OCI-LY7 (cell line): ENCODE measurements around the gene SHF. TPM values are rescaled to one million over a fixed set of nuclear protein-coding genes. Genes with fewer than 3 reads are reported as not detected.
"Not testable (repeated sequence)": the region's sequence is repeated elsewhere in the genome, so short reads cannot be mapped to it uniquely, and the experiment has no call there.

ENCODE experiments used
- Bru-seq: library from RNA; stranded (reverse); fragments of 400-500 nt; gene quantifications from one replicate; lab custom pipeline; 2021; lab: Mats Ljungman, UMichigan
- BruChase-seq, 2 experiments: library from RNA; stranded (reverse); fragments of 400-500 nt; gene quantifications; one replicate each; lab custom pipeline; 2021; lab: Mats Ljungman, UMichigan
- BruUV-seq: library from RNA; stranded (reverse); fragments of 400-500 nt; replicated peaks from 2 replicates; lab custom pipeline; 2021; lab: Mats Ljungman, UMichigan
- CTCF ChIA-PET: fragments of 300-600 bp; sonication (Branson Sonifier 250); formaldehyde crosslinking; loops from one replicate; lab custom pipeline; 2022; ENCODE audit warnings: antibody characterized with exemption; ENCODE audit not compliant: unreplicated experiment; lab: Charles Lee
- POLR2A ChIA-PET: fragments of 300-600 bp; sonication (Branson Sonifier 250); formaldehyde crosslinking; loops from one replicate; lab custom pipeline; 2022; ENCODE audit warnings: antibody characterized with exemption; lab: Charles Lee
- DNase-seq: peaks from one replicate; pipeline ENCODE4 v3.0.0-alpha.2; 2015; ENCODE audit warnings: low spot score
- H2AFZ ChIP-seq: fragments of 200-600 bp; sonication (generic), shearing (Covaris generic); 2 replicates; pipeline ENCODE4 v1.6.1; 2014; ENCODE audit warnings: mild to moderate bottlenecking, antibody characterized with exemption, low read length, moderate library complexity
- H3K27ac ChIP-seq: fragments of 200-600 bp; sonication (generic); 2 replicates; pipeline ENCODE4 v1.5.1; 2014; ENCODE audit warnings: mixed run types, low read depth, mild to moderate bottlenecking, moderate library complexity, low read length, inconsistent platforms; ENCODE audit not compliant: poor library complexity, severe bottlenecking
- H3K36me3 ChIP-seq: fragments of 200-600 bp; sonication (generic); 2 replicates; pipeline ENCODE4 v1.6.1; 2014; ENCODE audit warnings: mild to moderate bottlenecking, antibody characterized with exemption, low read length, moderate library complexity, mixed read lengths; ENCODE audit not compliant: insufficient read depth
- H3K4me1 ChIP-seq: fragments of 200-600 bp; sonication (generic); 2 replicates; pipeline ENCODE4 v1.5.1; 2014; ENCODE audit warnings: mild to moderate bottlenecking, low read length; ENCODE audit not compliant: insufficient read depth, poor library complexity, severe bottlenecking
- H3K4me2 ChIP-seq: fragments of 200-600 bp; sonication (generic); 2 replicates; pipeline ENCODE4 v1.6.1; 2014; ENCODE audit warnings: mild to moderate bottlenecking, low read length
- H3K4me3 ChIP-seq: fragments of 200-600 bp; sonication (generic); 2 replicates; pipeline ENCODE4 v1.5.1; 2014; ENCODE audit warnings: mild to moderate bottlenecking, low read depth, low read length; ENCODE audit not compliant: poor library complexity, severe bottlenecking
- H3K79me2 ChIP-seq: fragments of 200-600 bp; sonication (generic); 2 replicates; pipeline ENCODE4 v1.6.1; 2016; ENCODE audit warnings: low read depth, mild to moderate bottlenecking, low read length, moderate library complexity, mixed read lengths; ENCODE audit not compliant: insufficient read depth
- H3K9me2 ChIP-seq: fragments of 200-600 bp; sonication (generic); 2 replicates; pipeline ENCODE4 v1.6.1; 2016; ENCODE audit warnings: mild to moderate bottlenecking, low read length, mixed read lengths; ENCODE audit not compliant: insufficient read depth
- H3K9me3 ChIP-seq: fragments of 200-600 bp; sonication (generic); 2 replicates; pipeline ENCODE4 v1.6.1; 2014; ENCODE audit warnings: mild to moderate bottlenecking, mixed run types, low read length, mixed read lengths
- H4K20me1 ChIP-seq: fragments of 200-600 bp; sonication (generic); 2 replicates; pipeline ENCODE4 v1.6.1; 2014; ENCODE audit warnings: mild to moderate bottlenecking, antibody characterized with exemption, low read length, moderate library complexity, mixed read lengths; ENCODE audit not compliant: insufficient read depth
- EZH2phosphoT487 ChIP-seq: fragments of 200-600 bp; sonication (generic); IDR thresholded peaks from 2 replicates; pipeline ENCODE4 v1.6.1; 2018; ENCODE audit warnings: low read depth, borderline replicate concordance, mild to moderate bottlenecking, mixed run types, antibody characterized with exemption, low read length, moderate library complexity, mixed read lengths
- intact Hi-C: fragments of 100-400 bp; cut with micrococcal nuclease; formaldehyde crosslinking; loops from one replicate; pipeline ENCODE4 v1.10.0; 2022; ENCODE audit not compliant: unreplicated experiment
- long read RNA-seq: library from polyadenylated mRNA; stranded (forward); transcript quantifications from one replicate; pipeline ENCODE4 v2.0.0, GENCODE V29; 2022
- total RNA-seq, 2 experiments: library from RNA; depleted of rRNA in 1 of 2; stranded (reverse); fragments of >200 nt in 1 of 2; shearing (Covaris generic) in 1 of 2; gene quantifications; 2 replicates each; pipeline ENCODE4 v1.2.3, GENCODE V29; 2014 to 2022
- TF ChIP-seq, protein P1 (sequence below): fragments of 200-600 bp; sonication (generic); conservative IDR thresholded peaks from 2 replicates; pipeline ENCODE4 v1.5.1; 2014; ENCODE audit warnings: mild to moderate bottlenecking, antibody characterized with exemption, low read length, moderate library complexity, mixed read lengths

The SHF gene
- total RNA-seq (2014; rRNA removed; shearing (Covaris generic)) (2.3 and 5.7 TPM in 2 replicates), total RNA-seq (2022) (2.5 and 3.2 TPM in 2 replicates), Bru-seq, nascent RNA (percentile 33 among the genes with signal in this experiment), BruChase-seq, experiment 1, labeled RNA remaining after a 6-hour chase (percentile 33 among the genes with signal in this experiment), BruChase-seq, experiment 2, labeled RNA remaining after a 2-hour chase (percentile 31 among the genes with signal in this experiment)
- long read RNA-seq, partial matches to known transcripts = 0 of 7 reads
- long read RNA-seq, other reads (novel, unspliced or antisense) = 7 of 7 reads

DNA sequence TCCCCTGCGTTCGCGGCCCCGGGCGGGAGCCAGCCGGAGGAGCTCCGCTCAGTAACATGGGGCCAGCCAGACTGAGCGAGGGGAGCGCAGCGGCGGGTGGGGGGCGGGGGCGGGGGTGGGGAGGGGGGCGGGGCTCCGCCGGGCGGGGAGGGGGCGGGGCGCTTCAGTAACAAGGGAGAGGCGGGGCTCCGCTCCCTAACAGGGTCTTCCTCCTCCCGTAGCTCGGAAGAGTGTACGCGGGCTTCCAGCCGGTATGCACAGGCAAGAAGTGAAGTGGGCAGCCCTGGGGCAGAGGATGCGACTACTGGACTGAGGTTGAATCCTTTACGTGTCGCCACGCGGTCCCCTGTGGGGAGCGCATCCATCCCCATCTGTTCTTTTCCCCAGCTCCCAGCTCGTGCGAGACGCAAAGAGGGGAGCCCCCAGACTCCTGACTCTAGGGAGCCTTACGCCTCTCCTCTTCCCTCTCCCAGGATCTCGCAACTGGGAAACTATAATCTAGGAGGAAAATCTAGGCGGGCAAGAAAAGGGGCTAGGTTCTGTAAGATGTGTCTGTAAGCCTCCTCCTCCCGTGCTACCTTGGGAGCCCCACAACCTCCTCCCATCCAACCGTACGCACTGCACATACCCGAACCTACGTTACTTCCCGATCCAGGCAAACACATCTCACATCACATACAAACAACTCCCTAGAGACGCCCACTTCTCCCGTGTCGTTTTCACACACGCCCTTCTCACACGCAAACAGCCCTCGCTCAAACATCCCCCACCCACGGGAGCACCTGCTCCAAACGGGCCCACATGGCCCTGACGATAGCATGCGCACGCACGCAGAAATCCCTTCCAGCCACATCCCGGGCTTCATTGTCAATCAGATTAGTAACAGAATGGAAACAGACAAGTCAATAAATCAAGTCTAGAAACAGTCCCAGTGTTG, at the start of gene SHF:
Gene SHF, minus strand, starts transcription at position 73 of the 937 bp plus-strand sequence. Its CDS starts 15 bp downstream, at position 58.
- BruUV-seq = no TSS peak
- intact Hi-C loops = no loop called here
- H3K9me3 ChIP-seq = no peaks in the 10 kb centered on the region
- DNase-seq = peak; percentile 84
- no peak within 1 kb of the TSS for H3K27ac ChIP-seq
- H3K79me2 ChIP-seq = no peaks in the 10 kb centered on the region
- no peak for TF ChIP-seq EZH2phosphoT487
- TF ChIP-seq, protein P1, sequence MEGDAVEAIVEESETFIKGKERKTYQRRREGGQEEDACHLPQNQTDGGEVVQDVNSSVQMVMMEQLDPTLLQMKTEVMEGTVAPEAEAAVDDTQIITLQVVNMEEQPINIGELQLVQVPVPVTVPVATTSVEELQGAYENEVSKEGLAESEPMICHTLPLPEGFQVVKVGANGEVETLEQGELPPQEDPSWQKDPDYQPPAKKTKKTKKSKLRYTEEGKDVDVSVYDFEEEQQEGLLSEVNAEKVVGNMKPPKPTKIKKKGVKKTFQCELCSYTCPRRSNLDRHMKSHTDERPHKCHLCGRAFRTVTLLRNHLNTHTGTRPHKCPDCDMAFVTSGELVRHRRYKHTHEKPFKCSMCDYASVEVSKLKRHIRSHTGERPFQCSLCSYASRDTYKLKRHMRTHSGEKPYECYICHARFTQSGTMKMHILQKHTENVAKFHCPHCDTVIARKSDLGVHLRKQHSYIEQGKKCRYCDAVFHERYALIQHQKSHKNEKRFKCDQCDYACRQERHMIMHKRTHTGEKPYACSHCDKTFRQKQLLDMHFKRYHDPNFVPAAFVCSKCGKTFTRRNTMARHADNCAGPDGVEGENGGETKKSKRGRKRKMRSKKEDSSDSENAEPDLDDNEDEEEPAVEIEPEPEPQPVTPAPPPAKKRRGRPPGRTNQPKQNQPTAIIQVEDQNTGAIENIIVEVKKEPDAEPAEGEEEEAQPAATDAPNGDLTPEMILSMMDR = no peak
- POLR2A ChIA-PET = interaction anchor here (0.6 to 1.5 kb wide), 4 partner anchors 10 to 194 kb away, joined by 3 to 7 read pairs (median 3); no protein-coding TSS in a partner anchor
- H3K4me2 ChIP-seq = peak within 1 kb of the TSS; percentile 81
- H4K20me1 ChIP-seq = no peaks in the 10 kb centered on the region
- no peaks in the 10 kb centered on the region for H3K36me3 ChIP-seq
- H3K4me1 ChIP-seq = peaks cover 11% of the 10 kb centered on the region
- no peaks in the 10 kb centered on the region for H3K9me2 ChIP-seq
- H3K4me3 ChIP-seq = peak within 1 kb of the TSS; percentile 70
- CTCF ChIA-PET = no interaction called here
- peak within 1 kb of the TSS; percentile 98 for H2AFZ ChIP-seq

DNA sequence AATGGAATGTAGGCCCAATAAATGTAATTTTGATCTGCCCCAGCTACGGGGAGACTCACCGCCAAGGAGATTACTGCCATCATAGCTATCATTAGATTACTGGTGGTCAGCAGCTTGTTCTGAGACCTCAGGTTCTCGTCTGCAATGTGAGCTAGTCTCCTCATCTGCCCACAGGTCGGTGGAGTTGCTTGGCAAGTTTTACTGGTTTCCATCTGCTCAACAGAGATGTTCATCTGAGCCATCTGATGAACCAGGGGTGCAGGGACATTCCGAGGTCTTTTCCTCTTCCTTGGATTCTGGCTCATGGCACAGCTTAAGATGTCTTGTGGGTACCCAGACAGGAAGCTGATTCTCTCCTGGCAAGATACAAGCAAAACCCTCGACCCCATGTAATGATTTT, 49.0 kb upstream of the SHF start:
- H3K79me2 ChIP-seq, H3K9me2 ChIP-seq, POLR2A ChIA-PET, H3K27ac ChIP-seq, H3K4me2 ChIP-seq, H3K36me3 ChIP-seq, CTCF ChIA-PET, H3K9me3 ChIP-seq, intact Hi-C loops, BruUV-seq, DNase-seq, H3K4me3 ChIP-seq, H2AFZ ChIP-seq, H4K20me1 ChIP-seq, H3K4me1 ChIP-seq: not testable (repeated sequence)

- no peak for TF ChIP-seq EZH2phosphoT487
- TF ChIP-seq, protein P1 = no peak
- no peaks in the 10 kb centered on the region for H3K9me3 ChIP-seq
- H3K4me2 ChIP-seq = no peak overlapping the region
- H3K27ac ChIP-seq = no peak overlapping the region
- intact Hi-C loops = no loop called here
- no peaks in the 10 kb centered on the region for H3K79me2 ChIP-seq
- H3K4me3 ChIP-seq = no peak overlapping the region
- H3K36me3 ChIP-seq = no peaks in the 10 kb centered on the region
- no peak overlapping the region for H2AFZ ChIP-seq
- BruUV-seq = no TSS peak
- ChIA-PET POLR2A (interaction anchor here (0.6 kb wide), 1 partner anchor 789 kb away, joined by 6 read pairs; no protein-coding TSS in a partner anchor), CTCF (no interaction called here)
- no peaks in the 10 kb centered on the region for H3K9me2 ChIP-seq
- DNase-seq = peak; percentile 16
- no peaks in the 10 kb centered on the region for H3K4me1 ChIP-seq
- no peaks in the 10 kb centered on the region for H4K20me1 ChIP-seq
Observed at GRCh38 chr15:45234562-45235235, 46.9 kb upstream of the SHF start.
